K562 treated with DMSO at 1 percent for 48 hours (cell line): Measurements from ENCODE around the gene PCDHB8. TPM values are rescaled to one million over a fixed set of nuclear protein-coding genes. Genes with fewer than 3 reads are reported as not detected.

Experiments used
- total RNA-seq: library from RNA; unstranded; fragments of 300-600 nt; gene quantifications from 2 replicates; pipeline ENCODE4 v1.2.3, GENCODE V29; 2022; ENCODE audit warnings: low replicate concordance; ENCODE audit errors: extremely low read depth

Gene PCDHB8
- total RNA-seq = not detected in 2 replicates

GRCh38 chr5:141177577-141178191 is at the start of gene PCDHB8:
PCDHB8 (plus strand) TSS chr5:141177790; CDS start chr5:141178035, 245 bp downstream.

GRCh38 chr5:141135030-141135717 is 42.4 kb upstream of the PCDHB8 start, which contains the start of gene PCDHB5:
PCDHB5 (plus strand) TSS chr5:141135206; CDS start chr5:141135435, 229 bp downstream.

GRCh38 chr5:141149812-141150211 is 27.8 kb upstream of the PCDHB8 start, which contains the start of gene PCDHB6:
PCDHB6 (plus strand) TSS chr5:141150057; CDS start chr5:141150258, 201 bp downstream.

GRCh38 chr5:141172381-141173204 is 5.0 kb upstream of the PCDHB8 start, which contains the start of gene PCDHB7:
PCDHB7 (plus strand) TSS chr5:141172644; CDS start chr5:141172836, 192 bp downstream.

GRCh38 chr5:141182248-141182647 is 4.7 kb downstream of the PCDHB8 start, which contains the start of gene PCDHB16:
PCDHB16 (plus strand) TSS chr5:141182387; CDS start chr5:141182560, 173 bp downstream.

GRCh38 chr5:141186897-141187512 is 9.4 kb downstream of the PCDHB8 start, which contains the start of gene PCDHB9:
PCDHB9 (plus strand) TSS chr5:141187161; CDS start chr5:141187319, 158 bp downstream.

GRCh38 chr5:141192110-141192725 is 14.6 kb downstream of the PCDHB8 start, which contains the start of gene PCDHB10:
PCDHB10 (plus strand) TSS chr5:141192353; CDS start chr5:141192553, 200 bp downstream.

GRCh38 chr5:141199359-141200235 is 22.0 kb downstream of the PCDHB8 start, which contains the start of gene PCDHB11:
PCDHB11 (plus strand) TSS chr5:141199627; CDS start chr5:141199775, 148 bp downstream.

GRCh38 chr5:141208478-141208877 is 30.9 kb downstream of the PCDHB8 start, which contains the start of gene PCDHB12:
PCDHB12 (plus strand) TSS chr5:141208719; CDS start chr5:141208908, 189 bp downstream.

GRCh38 chr5:141213656-141214339 is 36.2 kb downstream of the PCDHB8 start, which contains the start of gene PCDHB13:
PCDHB13 (plus strand) TSS chr5:141213919; CDS start chr5:141214124, 205 bp downstream.

GRCh38 chr5:141223112-141223783 is 45.7 kb downstream of the PCDHB8 start, which contains the start of gene PCDHB14:
PCDHB14 (plus strand) TSS chr5:141223343; CDS start chr5:141223506, 163 bp downstream.

Other genes starting within 250 kb of the PCDHB8 start
- not detected in 2 replicates for gene PCDHAC2, start 211.3 kb upstream of the PCDHB8 start, total RNA-seq
- gene PCDHB1, start 126.4 kb upstream of the PCDHB8 start, total RNA-seq = not detected in 2 replicates
- not detected in 2 replicates for gene PCDHB2, start 83.2 kb upstream of the PCDHB8 start, total RNA-seq
- gene PCDHB3, start 77.3 kb upstream of the PCDHB8 start, total RNA-seq = not detected in 2 replicates
- not detected in 2 replicates for gene PCDHB4, start 56.0 kb upstream of the PCDHB8 start, total RNA-seq
- gene PCDHB5, start 42.6 kb upstream of the PCDHB8 start, total RNA-seq = not detected in 2 replicates
- gene PCDHB6, start 27.7 kb upstream of the PCDHB8 start, total RNA-seq = not detected in 2 replicates
- gene PCDHB7, start 5.1 kb upstream of the PCDHB8 start, total RNA-seq = not detected in 2 replicates
- gene PCDHB16, start 4.6 kb downstream of the PCDHB8 start, total RNA-seq = not detected in 2 replicates
- gene PCDHB9, start 9.4 kb downstream of the PCDHB8 start, total RNA-seq = not detected in 2 replicates
- gene PCDHB10, start 14.6 kb downstream of the PCDHB8 start, total RNA-seq = not detected in 2 replicates
- not detected in 2 replicates for gene PCDHB11, start 21.8 kb downstream of the PCDHB8 start, total RNA-seq
- gene PCDHB12, start 30.9 kb downstream of the PCDHB8 start, total RNA-seq = not detected in 2 replicates
- gene PCDHB13, start 36.1 kb downstream of the PCDHB8 start, total RNA-seq = not detected in 2 replicates
- gene PCDHB14, start 45.6 kb downstream of the PCDHB8 start, total RNA-seq = not detected in 2 replicates
- gene PCDHB15, start 67.6 kb downstream of the PCDHB8 start, total RNA-seq = not detected in 2 replicates
- gene SLC25A2, start 126.3 kb downstream of the PCDHB8 start, total RNA-seq = not detected in 2 replicates
- gene TAF7, start 143.0 kb downstream of the PCDHB8 start, total RNA-seq = not detected in 2 replicates
- gene PCDHGA1, start 152.7 kb downstream of the PCDHB8 start, total RNA-seq = not detected in 2 replicates
- not detected in 2 replicates for gene PCDHGA2, start 161.0 kb downstream of the PCDHB8 start, total RNA-seq
- gene PCDHGA3, start 166.0 kb downstream of the PCDHB8 start, total RNA-seq = not detected in 2 replicates
- gene PCDHGB1, start 172.3 kb downstream of the PCDHB8 start, total RNA-seq = not detected in 2 replicates
- not detected in 2 replicates for gene PCDHGA4, start 177.2 kb downstream of the PCDHB8 start, total RNA-seq
- gene PCDHGB2, start 182.2 kb downstream of the PCDHB8 start, total RNA-seq = not detected in 2 replicates
- not detected in 2 replicates for gene PCDHGA5, start 186.4 kb downstream of the PCDHB8 start, total RNA-seq
- not detected in 2 replicates for gene PCDHGB3, start 192.5 kb downstream of the PCDHB8 start, total RNA-seq
- not detected in 2 replicates for gene PCDHGA6, start 196.1 kb downstream of the PCDHB8 start, total RNA-seq
- not detected in 2 replicates for gene PCDHGA7, start 205.0 kb downstream of the PCDHB8 start, total RNA-seq
- gene PCDHGB4, start 209.9 kb downstream of the PCDHB8 start, total RNA-seq = not detected in 2 replicates
- gene PCDHGA8, start 214.8 kb downstream of the PCDHB8 start, total RNA-seq = not detected in 2 replicates
- not detected in 2 replicates for gene PCDHGB5, start 220.2 kb downstream of the PCDHB8 start, total RNA-seq
- not detected in 2 replicates for gene PCDHGA9, start 225.0 kb downstream of the PCDHB8 start, total RNA-seq
- gene PCDHGB6, start 230.2 kb downstream of the PCDHB8 start, total RNA-seq = not detected in 2 replicates
- not detected in 2 replicates for gene PCDHGA10, start 235.2 kb downstream of the PCDHB8 start, total RNA-seq
- gene PCDHGB7, start 239.9 kb downstream of the PCDHB8 start, total RNA-seq = not detected in 2 replicates
- not detected in 2 replicates for gene PCDHGA11, start 243.3 kb downstream of the PCDHB8 start, total RNA-seq